GM12878 (cell line): ENCODE measurements around the gene UNC45A. TPM values are rescaled to one million over a fixed set of nuclear protein-coding genes. Genes with fewer than 3 reads are reported as not detected.

Experiments
- BACH1 ChIP-seq: fragments of 450-650 bp; IDR thresholded peaks from 2 replicates; pipeline ENCODE4 v1.6.1; 2017; ENCODE audit warnings: mild to moderate bottlenecking, borderline replicate concordance
- CHD1 ChIP-seq: IDR thresholded peaks from 2 replicates; pipeline ENCODE4 v1.6.1; 2012; ENCODE audit warnings: low read depth, low read length, improper control_type of control experiment
- E2F4 ChIP-seq: IDR thresholded peaks from 2 replicates; pipeline ENCODE4 v1.6.1; 2012; ENCODE audit warnings: low read depth, low read length, improper control_type of control experiment
- EED ChIP-seq: sonication (generic); IDR thresholded peaks from 2 replicates; pipeline ENCODE4 v1.6.1; 2016; ENCODE audit warnings: antibody characterized with exemption, low read depth
- HDAC6 ChIP-seq: fragments of 200-600 bp; sonication (generic); IDR thresholded peaks from one replicate; pipeline ENCODE4 v1.8.0; 2017; ENCODE audit warnings: antibody characterized with exemption; ENCODE audit not compliant: unreplicated experiment
- IKZF2 ChIP-seq, 2 experiments: fragments of 450-650 bp; IDR thresholded peaks; 2 replicates each; pipeline ENCODE4 v1.6.1; 2017; ENCODE audit warnings: mild to moderate bottlenecking in 2 of 2, moderate library complexity in 2 of 2
- NFIC ChIP-seq: IDR thresholded peaks from 2 replicates; pipeline ENCODE4 v1.6.1; 2012; ENCODE audit warnings: low read depth, mild to moderate bottlenecking, inconsistent platforms, low read length, moderate library complexity
- NR2C1 ChIP-seq: fragments of 450-650 bp; IDR thresholded peaks from 2 replicates; pipeline ENCODE4 v1.6.1; 2017; ENCODE audit warnings: antibody characterized with exemption, mild to moderate bottlenecking, moderate library complexity
- PAX8 ChIP-seq: fragments of 450-650 bp; IDR thresholded peaks from 2 replicates; pipeline ENCODE4 v1.6.1; 2017; ENCODE audit warnings: mild to moderate bottlenecking, moderate library complexity
- POLR2A ChIP-seq: IDR thresholded peaks from 2 replicates; pipeline ENCODE4 v1.6.1; 2011; ENCODE audit warnings: low read depth, mild to moderate bottlenecking, low read length
- RB1 ChIP-seq: fragments of 450-650 bp; formaldehyde crosslinking; IDR thresholded peaks from 2 replicates; pipeline ENCODE4 v1.6.1; 2017; ENCODE audit warnings: mild to moderate bottlenecking, borderline replicate concordance
- RBBP5 ChIP-seq: fragments of 200-600 bp; sonication (generic); conservative IDR thresholded peaks from 2 replicates; pipeline ENCODE4 v1.6.1; 2016
- SIN3A ChIP-seq: IDR thresholded peaks from 2 replicates; pipeline ENCODE4 v1.6.1; 2012; ENCODE audit warnings: low read depth, low read length, improper control_type of control experiment
- SMAD5 ChIP-seq: IDR thresholded peaks from 2 replicates; pipeline ENCODE4 v1.6.1; 2016; ENCODE audit warnings: antibody characterized with exemption, low read depth
- SMC3 ChIP-seq: IDR thresholded peaks from 2 replicates; pipeline ENCODE4 v1.6.1; 2011; ENCODE audit warnings: low read length, improper control_type of control experiment, borderline replicate concordance
- SRF ChIP-seq, 2 experiments: IDR thresholded peaks; 2 replicates each; pipeline ENCODE4 v1.6.1; 2011; ENCODE audit warnings: low read depth in 2 of 2, low read length in 2 of 2, mild to moderate bottlenecking in 1 of 2, moderate library complexity in 1 of 2
- SUZ12 ChIP-seq: fragments of 200-600 bp; sonication (generic); IDR thresholded peaks from one replicate; pipeline ENCODE4 v1.6.1; 2018; ENCODE audit warnings: antibody characterized with exemption, mild to moderate bottlenecking; ENCODE audit not compliant: unreplicated experiment
- TCF7 ChIP-seq: IDR thresholded peaks from 2 replicates; pipeline ENCODE4 v1.6.1; 2014; ENCODE audit warnings: antibody characterized with exemption, borderline replicate concordance
- ZBED1 ChIP-seq: IDR thresholded peaks from 2 replicates; pipeline ENCODE4 v1.6.1; 2016; ENCODE audit warnings: borderline replicate concordance
- ZNF24 ChIP-seq: fragments of 450-650 bp; IDR thresholded peaks from 2 replicates; pipeline ENCODE4 v1.6.1; 2017; ENCODE audit warnings: antibody characterized with exemption, mild to moderate bottlenecking
- ZZZ3 ChIP-seq: IDR thresholded peaks from 2 replicates; pipeline ENCODE4 v1.6.1; 2011; ENCODE audit warnings: low read depth; ENCODE audit not compliant: control insufficient read depth, insufficient read length
- polyA plus RNA-seq, 11 experiments: library from polyadenylated mRNA; depleted of rRNA in 4 of 11; unstranded in 6 of 11; stranded (reverse) in 5 of 11; fragments of >200 nt; fragmentation: Nextera tagmentation in 4 of 11; fragmentation: Illumina TruSeq in 1 of 11; extraction: Ambion mirVana in 4 of 11; extraction: Trizol in 1 of 11; gene quantifications; 1 replicate in 1 of 11; 2 replicates in 10 of 11; pipeline versions ENCODE4 v1.2.1 to v1.2.3, GENCODE V29; 2011 to 2016; ENCODE audit warnings: inconsistent platforms in 2 of 11, missing spikeins in 2 of 11, low read depth in 1 of 11
- total RNA-seq, 4 experiments: library from RNA; depleted of rRNA in 3 of 4; stranded (reverse); fragments of >200 nt in 3 of 4; fragmentation: Illumina TruSeq in 1 of 4; extraction: Trizol in 1 of 4; gene quantifications; 2 replicates each; pipeline versions ENCODE4 v1.2.1 to v1.2.3, GENCODE V29; 2013 to 2021
- TF ChIP-seq, protein P1 (sequence below): IDR thresholded peaks from 2 replicates; pipeline ENCODE4 v1.6.1; 2012; ENCODE audit warnings: low read length, inconsistent platforms
- TF ChIP-seq, protein P2 (sequence below): fragments of 450-650 bp; formaldehyde crosslinking; IDR thresholded peaks from 2 replicates; pipeline ENCODE4 v1.4.0; 2020; ENCODE audit warnings: mild to moderate bottlenecking, moderate library complexity
- TF ChIP-seq, protein P3 (sequence below): IDR thresholded peaks from 2 replicates; pipeline ENCODE4 v1.6.1; 2012; ENCODE audit warnings: low read depth, low read length, improper control_type of control experiment

The UNC45A gene
- total and polyA plus RNA-seq, 10 of the 15 experiments (the other 5 are each of a cell fraction or from before 2014, with no cell fraction given), result 10.3 to 57.8 (median 40.5) TPM

- TF ChIP-seq, protein P1, sequence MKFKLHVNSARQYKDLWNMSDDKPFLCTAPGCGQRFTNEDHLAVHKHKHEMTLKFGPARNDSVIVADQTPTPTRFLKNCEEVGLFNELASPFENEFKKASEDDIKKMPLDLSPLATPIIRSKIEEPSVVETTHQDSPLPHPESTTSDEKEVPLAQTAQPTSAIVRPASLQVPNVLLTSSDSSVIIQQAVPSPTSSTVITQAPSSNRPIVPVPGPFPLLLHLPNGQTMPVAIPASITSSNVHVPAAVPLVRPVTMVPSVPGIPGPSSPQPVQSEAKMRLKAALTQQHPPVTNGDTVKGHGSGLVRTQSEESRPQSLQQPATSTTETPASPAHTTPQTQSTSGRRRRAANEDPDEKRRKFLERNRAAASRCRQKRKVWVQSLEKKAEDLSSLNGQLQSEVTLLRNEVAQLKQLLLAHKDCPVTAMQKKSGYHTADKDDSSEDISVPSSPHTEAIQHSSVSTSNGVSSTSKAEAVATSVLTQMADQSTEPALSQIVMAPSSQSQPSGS, result no peak
- TF ChIP-seq SUZ12, result no peak
- no peak for TF ChIP-seq NR2C1
- TF ChIP-seq, protein P2, sequence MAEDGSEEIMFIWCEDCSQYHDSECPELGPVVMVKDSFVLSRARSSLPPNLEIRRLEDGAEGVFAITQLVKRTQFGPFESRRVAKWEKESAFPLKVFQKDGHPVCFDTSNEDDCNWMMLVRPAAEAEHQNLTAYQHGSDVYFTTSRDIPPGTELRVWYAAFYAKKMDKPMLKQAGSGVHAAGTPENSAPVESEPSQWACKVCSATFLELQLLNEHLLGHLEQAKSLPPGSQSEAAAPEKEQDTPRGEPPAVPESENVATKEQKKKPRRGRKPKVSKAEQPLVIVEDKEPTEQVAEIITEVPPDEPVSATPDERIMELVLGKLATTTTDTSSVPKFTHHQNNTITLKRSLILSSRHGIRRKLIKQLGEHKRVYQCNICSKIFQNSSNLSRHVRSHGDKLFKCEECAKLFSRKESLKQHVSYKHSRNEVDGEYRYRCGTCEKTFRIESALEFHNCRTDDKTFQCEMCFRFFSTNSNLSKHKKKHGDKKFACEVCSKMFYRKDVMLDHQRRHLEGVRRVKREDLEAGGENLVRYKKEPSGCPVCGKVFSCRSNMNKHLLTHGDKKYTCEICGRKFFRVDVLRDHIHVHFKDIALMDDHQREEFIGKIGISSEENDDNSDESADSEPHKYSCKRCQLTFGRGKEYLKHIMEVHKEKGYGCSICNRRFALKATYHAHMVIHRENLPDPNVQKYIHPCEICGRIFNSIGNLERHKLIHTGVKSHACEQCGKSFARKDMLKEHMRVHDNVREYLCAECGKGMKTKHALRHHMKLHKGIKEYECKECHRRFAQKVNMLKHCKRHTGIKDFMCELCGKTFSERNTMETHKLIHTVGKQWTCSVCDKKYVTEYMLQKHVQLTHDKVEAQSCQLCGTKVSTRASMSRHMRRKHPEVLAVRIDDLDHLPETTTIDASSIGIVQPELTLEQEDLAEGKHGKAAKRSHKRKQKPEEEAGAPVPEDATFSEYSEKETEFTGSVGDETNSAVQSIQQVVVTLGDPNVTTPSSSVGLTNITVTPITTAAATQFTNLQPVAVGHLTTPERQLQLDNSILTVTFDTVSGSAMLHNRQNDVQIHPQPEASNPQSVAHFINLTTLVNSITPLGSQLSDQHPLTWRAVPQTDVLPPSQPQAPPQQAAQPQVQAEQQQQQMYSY (CRISPR knock-in tag), result no peak
- no peak for TF ChIP-seq RBBP5
- no peak for TF ChIP-seq CHD1
- TF ChIP-seq TCF7, result no peak
- no peak for TF ChIP-seq SRF (IDR thresholded peaks at IDR 0.05; ENCODE audit: low read depth in 2 of 2, low read length in 2 of 2)
- 0 out of 2 replicates have a peak, but pooled peaks have one; percentile 40 for TF ChIP-seq EED
- TF ChIP-seq ZZZ3, result no peak
- TF ChIP-seq, protein P3, sequence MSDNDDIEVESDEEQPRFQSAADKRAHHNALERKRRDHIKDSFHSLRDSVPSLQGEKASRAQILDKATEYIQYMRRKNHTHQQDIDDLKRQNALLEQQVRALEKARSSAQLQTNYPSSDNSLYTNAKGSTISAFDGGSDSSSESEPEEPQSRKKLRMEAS, result no peak; the same call in 1 of the 2 replicates
- TF ChIP-seq ZBED1, result no peak
- no peak for TF ChIP-seq PAX8
- no peak for TF ChIP-seq E2F4
- TF ChIP-seq SMC3, result no peak
- TF ChIP-seq HDAC6, result no peak
- TF ChIP-seq IKZF2 (IDR thresholded peaks at IDR 0.05), result no peak; a peak in 1 of 4 replicates
- no peak for TF ChIP-seq ZNF24
- peak; percentile 84 for TF ChIP-seq POLR2A
- TF ChIP-seq BACH1, result no peak; the same call in 1 of the 2 replicates
- no peak for TF ChIP-seq NFIC
- TF ChIP-seq RB1, result no peak; the same call in 1 of the 2 replicates
- no peak for TF ChIP-seq SIN3A
- peak; percentile 83; the same call in 1 of the 2 replicates for TF ChIP-seq SMAD5
Observed at GRCh38 chr15:90902840-90903732, 32.0 kb upstream of the UNC45A start, which contains the start of gene MAN2A2 (continued).
